Neural cell (in vitro differentiated cells): Measurements from ENCODE around the gene SPOCK1. TPM values are rescaled to one million over a fixed set of nuclear protein-coding genes. Genes with fewer than 3 reads are reported as not detected.

ENCODE experiments used
- H2AFZ ChIP-seq: fragments of 200-600, 300-800 bp; sonication (generic), shearing (Covaris generic); 2 replicates; pipeline ENCODE4 v1.6.0; 2014; ENCODE audit warnings: low read depth, mild to moderate bottlenecking, antibody characterized with exemption, low read length, moderate library complexity
- H3F3A ChIP-seq: fragments of 200-600 bp; shearing (Covaris generic); 2 replicates; pipeline ENCODE4 v1.6.1; 2016; ENCODE audit warnings: mild to moderate bottlenecking, moderate library complexity, mixed read lengths, antibody characterized with exemption, low read length; ENCODE audit not compliant: insufficient read depth, poor library complexity, severe bottlenecking
- H3K27ac ChIP-seq: fragments of 200-600, 300-800 bp; sonication (generic), shearing (Covaris generic); 2 replicates; pipeline ENCODE4 v1.5.1; 2014; ENCODE audit warnings: mild to moderate bottlenecking, low read length, moderate library complexity
- H3K27me3 ChIP-seq: fragments of 300-800, 200-600 bp; sonication (generic), shearing (Covaris generic); 2 replicates; pipeline ENCODE4 v1.6.0; 2014; ENCODE audit warnings: mild to moderate bottlenecking, low read depth, low read length, moderate library complexity; ENCODE audit not compliant: insufficient read depth
- H3K36me3 ChIP-seq: fragments of 300-800, 200-600 bp; sonication (generic), shearing (Covaris generic); 2 replicates; pipeline ENCODE4 v1.5.1; 2014; ENCODE audit warnings: mild to moderate bottlenecking, antibody characterized with exemption, low read length, moderate library complexity; ENCODE audit not compliant: insufficient read depth
- H3K4me2 ChIP-seq: fragments of 300-800, 200-600 bp; sonication (generic), shearing (Covaris generic); 2 replicates; pipeline ENCODE4 v1.6.0; 2014; ENCODE audit warnings: mild to moderate bottlenecking, low read length
- H3K4me3 ChIP-seq: fragments of 300-800, 200-600 bp; sonication (generic), shearing (Covaris generic); 2 replicates; pipeline ENCODE4 v1.5.1; 2014; ENCODE audit warnings: mild to moderate bottlenecking, low read length, moderate library complexity
- H3K79me2 ChIP-seq: fragments of 200-600 bp; shearing (Covaris generic); replicated peaks from 2 replicates; pipeline ENCODE4 v1.6.0; 2014; ENCODE audit warnings: mild to moderate bottlenecking, low read length, moderate library complexity; ENCODE audit not compliant: insufficient read depth
- H3K9ac ChIP-seq: fragments of 300-800, 200-600 bp; sonication (generic), shearing (Covaris generic); 2 replicates; pipeline ENCODE4 v1.6.1; 2016; ENCODE audit warnings: mild to moderate bottlenecking, low read length, mixed read lengths
- H3K9me2 ChIP-seq: fragments of 200-600 bp; shearing (Covaris generic); 2 replicates; pipeline ENCODE4 v1.6.1; 2016; ENCODE audit warnings: mild to moderate bottlenecking, low read length, mixed read lengths; ENCODE audit not compliant: insufficient read depth
- H3K9me3 ChIP-seq: fragments of 200-600, 300-800 bp; sonication (generic), shearing (Covaris generic); 2 replicates; pipeline ENCODE4 v1.6.1; 2016; ENCODE audit warnings: mild to moderate bottlenecking, mixed run types, low read length, moderate library complexity, mixed read lengths
- H4K20me1 ChIP-seq: fragments of 200-600 bp; shearing (Covaris generic); 2 replicates; pipeline ENCODE4 v1.6.1; 2016; ENCODE audit warnings: mild to moderate bottlenecking, mixed run types; ENCODE audit not compliant: insufficient read depth
- EP300 ChIP-seq: fragments of 450-650 bp; conservative IDR thresholded peaks from 2 replicates; pipeline ENCODE4 v1.6.1; 2014; ENCODE audit warnings: antibody characterized with exemption, mild to moderate bottlenecking, moderate library complexity; ENCODE audit not compliant: poor library complexity, severe bottlenecking
- EZH2 ChIP-seq: fragments of 200-600, 300-800 bp; shearing (Covaris generic), sonication (generic); IDR thresholded peaks from 2 replicates; pipeline ENCODE4 v1.6.1; 2014; ENCODE audit warnings: antibody characterized with exemption, low read length, borderline replicate concordance, mild to moderate bottlenecking; ENCODE audit not compliant: insufficient read depth, poor library complexity, severe bottlenecking
- MXI1 ChIP-seq: fragments of 450-650 bp; conservative IDR thresholded peaks from 2 replicates; pipeline ENCODE4 v1.6.1; 2014; ENCODE audit warnings: antibody characterized with exemption, mild to moderate bottlenecking; ENCODE audit not compliant: poor library complexity, severe bottlenecking
- POLR2AphosphoS5 ChIP-seq: IDR thresholded peaks from 2 replicates; pipeline ENCODE4 v1.6.1; 2012
- RAD21 ChIP-seq: fragments of 450-650 bp; conservative IDR thresholded peaks from 2 replicates; pipeline ENCODE4 v1.6.1; 2014; ENCODE audit warnings: antibody characterized with exemption, mild to moderate bottlenecking, moderate library complexity
- SMC3 ChIP-seq: fragments of 450-650 bp; conservative IDR thresholded peaks from 2 replicates; pipeline ENCODE4 v1.6.1; 2014; ENCODE audit warnings: antibody characterized with exemption, mild to moderate bottlenecking, moderate library complexity; ENCODE audit not compliant: poor library complexity
- TAF1 ChIP-seq: IDR thresholded peaks from 2 replicates; pipeline ENCODE4 v1.6.1; 2012; ENCODE audit warnings: low read depth
- polyA plus RNA-seq: library from polyadenylated mRNA; depleted of rRNA; stranded (reverse); fragments of >200 nt; gene quantifications from 2 replicates; pipeline ENCODE4 v1.2.3, GENCODE V29; 2014
- TF ChIP-seq, protein P1 (sequence below): IDR thresholded peaks from 2 replicates; pipeline ENCODE4 v1.6.1; 2012; ENCODE audit warnings: borderline replicate concordance
- TF ChIP-seq, protein P2 (sequence below): fragments of 450-650 bp; IDR thresholded peaks from 2 replicates; pipeline ENCODE4 v1.5.1; 2014; ENCODE audit warnings: antibody characterized with exemption, mild to moderate bottlenecking, moderate library complexity; ENCODE audit not compliant: poor library complexity, severe bottlenecking

The SPOCK1 gene
- polyA plus RNA-seq, 1 donor from 2014 or later: 33.6 TPM

DNA sequence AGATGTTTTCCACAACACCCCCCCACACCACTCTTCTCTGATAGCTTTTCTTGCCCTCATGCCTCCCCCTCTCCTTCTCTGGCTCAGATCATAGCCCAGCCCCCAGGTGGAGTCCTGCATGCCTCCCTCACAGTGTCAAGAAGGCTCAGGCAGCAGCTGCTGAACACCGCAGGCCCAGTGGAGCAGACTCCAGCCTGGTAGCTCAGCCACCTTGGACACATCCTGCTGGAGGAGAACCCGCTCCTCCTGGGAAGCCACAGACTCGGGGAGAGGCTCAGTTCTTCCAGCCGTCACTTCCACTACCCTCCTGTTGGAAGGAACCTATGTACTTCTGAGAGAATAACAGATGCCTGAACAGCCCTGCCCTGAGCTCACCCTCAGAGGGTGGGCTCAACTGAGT, 143.4 kb downstream of the SPOCK1 start:
- H3K36me3 ChIP-seq: no peaks in the 10 kb centered on the region
- no peak overlapping the region for H3K9ac ChIP-seq
- H3K9me3 ChIP-seq: no peaks in the 10 kb centered on the region
- no peaks in the 10 kb centered on the region for H4K20me1 ChIP-seq
- TF ChIP-seq EZH2 (no peak), EP300 (no peak), MXI1 (no peak), RAD21 (no peak), POLR2AphosphoS5 (no peak), SMC3 (no peak), TAF1 (no peak)
- TF ChIP-seq, protein P1, sequence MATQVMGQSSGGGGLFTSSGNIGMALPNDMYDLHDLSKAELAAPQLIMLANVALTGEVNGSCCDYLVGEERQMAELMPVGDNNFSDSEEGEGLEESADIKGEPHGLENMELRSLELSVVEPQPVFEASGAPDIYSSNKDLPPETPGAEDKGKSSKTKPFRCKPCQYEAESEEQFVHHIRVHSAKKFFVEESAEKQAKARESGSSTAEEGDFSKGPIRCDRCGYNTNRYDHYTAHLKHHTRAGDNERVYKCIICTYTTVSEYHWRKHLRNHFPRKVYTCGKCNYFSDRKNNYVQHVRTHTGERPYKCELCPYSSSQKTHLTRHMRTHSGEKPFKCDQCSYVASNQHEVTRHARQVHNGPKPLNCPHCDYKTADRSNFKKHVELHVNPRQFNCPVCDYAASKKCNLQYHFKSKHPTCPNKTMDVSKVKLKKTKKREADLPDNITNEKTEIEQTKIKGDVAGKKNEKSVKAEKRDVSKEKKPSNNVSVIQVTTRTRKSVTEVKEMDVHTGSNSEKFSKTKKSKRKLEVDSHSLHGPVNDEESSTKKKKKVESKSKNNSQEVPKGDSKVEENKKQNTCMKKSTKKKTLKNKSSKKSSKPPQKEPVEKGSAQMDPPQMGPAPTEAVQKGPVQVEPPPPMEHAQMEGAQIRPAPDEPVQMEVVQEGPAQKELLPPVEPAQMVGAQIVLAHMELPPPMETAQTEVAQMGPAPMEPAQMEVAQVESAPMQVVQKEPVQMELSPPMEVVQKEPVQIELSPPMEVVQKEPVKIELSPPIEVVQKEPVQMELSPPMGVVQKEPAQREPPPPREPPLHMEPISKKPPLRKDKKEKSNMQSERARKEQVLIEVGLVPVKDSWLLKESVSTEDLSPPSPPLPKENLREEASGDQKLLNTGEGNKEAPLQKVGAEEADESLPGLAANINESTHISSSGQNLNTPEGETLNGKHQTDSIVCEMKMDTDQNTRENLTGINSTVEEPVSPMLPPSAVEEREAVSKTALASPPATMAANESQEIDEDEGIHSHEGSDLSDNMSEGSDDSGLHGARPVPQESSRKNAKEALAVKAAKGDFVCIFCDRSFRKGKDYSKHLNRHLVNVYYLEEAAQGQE: no peak
- TF ChIP-seq, protein P2, sequence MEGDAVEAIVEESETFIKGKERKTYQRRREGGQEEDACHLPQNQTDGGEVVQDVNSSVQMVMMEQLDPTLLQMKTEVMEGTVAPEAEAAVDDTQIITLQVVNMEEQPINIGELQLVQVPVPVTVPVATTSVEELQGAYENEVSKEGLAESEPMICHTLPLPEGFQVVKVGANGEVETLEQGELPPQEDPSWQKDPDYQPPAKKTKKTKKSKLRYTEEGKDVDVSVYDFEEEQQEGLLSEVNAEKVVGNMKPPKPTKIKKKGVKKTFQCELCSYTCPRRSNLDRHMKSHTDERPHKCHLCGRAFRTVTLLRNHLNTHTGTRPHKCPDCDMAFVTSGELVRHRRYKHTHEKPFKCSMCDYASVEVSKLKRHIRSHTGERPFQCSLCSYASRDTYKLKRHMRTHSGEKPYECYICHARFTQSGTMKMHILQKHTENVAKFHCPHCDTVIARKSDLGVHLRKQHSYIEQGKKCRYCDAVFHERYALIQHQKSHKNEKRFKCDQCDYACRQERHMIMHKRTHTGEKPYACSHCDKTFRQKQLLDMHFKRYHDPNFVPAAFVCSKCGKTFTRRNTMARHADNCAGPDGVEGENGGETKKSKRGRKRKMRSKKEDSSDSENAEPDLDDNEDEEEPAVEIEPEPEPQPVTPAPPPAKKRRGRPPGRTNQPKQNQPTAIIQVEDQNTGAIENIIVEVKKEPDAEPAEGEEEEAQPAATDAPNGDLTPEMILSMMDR: no peak
- H3F3A ChIP-seq: no peaks in the 10 kb centered on the region
- H3K4me2 ChIP-seq: no peak overlapping the region
- H3K9me2 ChIP-seq: no peaks in the 10 kb centered on the region
- H2AFZ ChIP-seq: no peak overlapping the region
- H3K27ac ChIP-seq: no peak overlapping the region
- no peaks in the 10 kb centered on the region for H3K79me2 ChIP-seq
- no peak overlapping the region for H3K4me3 ChIP-seq
- no peaks in the 10 kb centered on the region for H3K27me3 ChIP-seq

DNA sequence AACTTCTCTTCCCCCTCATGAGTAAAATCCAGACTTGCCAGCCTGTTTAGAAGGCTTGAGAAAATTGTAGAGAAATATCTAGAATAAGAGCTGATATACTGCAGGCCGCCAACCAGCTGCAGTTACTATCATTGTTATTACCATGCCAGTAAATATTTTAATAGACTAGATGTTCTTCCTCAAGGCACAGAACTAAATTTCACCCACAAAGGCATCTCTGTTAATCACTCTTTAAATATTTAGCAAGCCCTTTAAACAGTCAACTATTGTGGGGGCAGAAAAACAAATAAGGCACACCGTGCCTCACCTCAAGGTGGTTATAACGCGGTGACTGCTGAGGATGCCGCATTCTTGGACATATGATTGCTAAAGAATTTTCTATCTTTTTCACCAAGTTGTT, 147.0 kb downstream of the SPOCK1 start:
- Histone ChIP-seq H3K9me2 (no peaks in the 10 kb centered on the region), H3K79me2 (no peaks in the 10 kb centered on the region), H3F3A (no peaks in the 10 kb centered on the region), H3K27ac (no peak overlapping the region), H3K9ac (no peak overlapping the region), H3K4me2 (no peak overlapping the region), H3K9me3 (no peaks in the 10 kb centered on the region), H4K20me1 (no peaks in the 10 kb centered on the region), H3K4me3 (no peak overlapping the region), H3K36me3 (no peaks in the 10 kb centered on the region), H2AFZ (no peak overlapping the region), H3K27me3 (no peaks in the 10 kb centered on the region)
- no peak for TF ChIP-seq SMC3
- TF ChIP-seq MXI1: no peak
- TF ChIP-seq EP300: no peak
- no peak for TF ChIP-seq RAD21
- no peak for TF ChIP-seq TAF1
- TF ChIP-seq, protein P2: no peak
- TF ChIP-seq, protein P1: no peak
- TF ChIP-seq EZH2: no peak
- no peak for TF ChIP-seq POLR2AphosphoS5
